Aorta (tissue), 5 donors: ENCODE results near the gene PLEKHA7. TPM values are rescaled to one million over a fixed set of nuclear protein-coding genes. Genes with fewer than 3 reads are reported as not detected.

Experiments used
- ATAC-seq: fragments of 200-7000 bp; cut with Tn5 transposase; one replicate; pipeline ENCODE4 v1.9.1; 2022; ENCODE audit warnings: moderate library complexity; ENCODE audit not compliant: low FRiP score
- DNase-seq, 2 donors: peaks; one replicate each; pipeline ENCODE4 v3.0.0-alpha.2; 2020
- H3K27ac ChIP-seq, 2 donors: one replicate each; pipeline ENCODE4 v1.5.1; 2013; ENCODE audit warnings: low read length in 2 of 2, mild to moderate bottlenecking in 2 of 2, moderate library complexity in 2 of 2, control low read depth in 1 of 2, inconsistent platforms in 1 of 2, low read depth in 1 of 2
- H3K27me3 ChIP-seq, 2 donors: one replicate each; pipeline ENCODE4 v1.6.1; 2013; ENCODE audit warnings: control low read depth in 1 of 2, low read length in 1 of 2, mild to moderate bottlenecking in 1 of 2, moderate library complexity in 1 of 2; ENCODE audit not compliant: insufficient read depth in 2 of 2, control insufficient read depth in 1 of 2
- H3K36me3 ChIP-seq, 2 donors: one replicate each; pipeline ENCODE4 v1.6.1; 2013; ENCODE audit warnings: control low read depth in 1 of 2, low read length in 1 of 2, mild to moderate bottlenecking in 1 of 2; ENCODE audit not compliant: insufficient read depth in 2 of 2, control insufficient read depth in 1 of 2
- H3K4me1 ChIP-seq, 2 donors: one replicate each; pipeline ENCODE4 v1.6.1; 2013; ENCODE audit warnings: low read length in 2 of 2, control low read depth in 1 of 2, mild to moderate bottlenecking in 1 of 2, moderate library complexity in 1 of 2; ENCODE audit not compliant: insufficient read depth in 2 of 2, control insufficient read depth in 1 of 2
- H3K4me3 ChIP-seq, 2 donors: one replicate each; pipeline ENCODE4 v1.5.1; 2013; ENCODE audit warnings: low read length in 2 of 2, control low read depth in 1 of 2, mild to moderate bottlenecking in 1 of 2
- H3K9me3 ChIP-seq: one replicate; pipeline ENCODE4 v1.6.1; 2013; ENCODE audit warnings: mild to moderate bottlenecking, low read length; ENCODE audit not compliant: control insufficient read depth
- WGBS, 2 donors: extraction: QIAGEN DNeasy Blood & Tissue Kit; methylation state at CpG; one replicate each; pipeline ENCODE4 v1.1.7; 2013; 5-methylcytosine and 5-hydroxymethylcytosine counted together
- intact Hi-C, 2 donors: fragments of 100-400 bp; cut with DNase I; formaldehyde crosslinking; loops; one replicate each; pipeline versions ENCODE4 v1.14.2 to v1.15.0; 2022
- polyA plus RNA-seq, 2 donors: library from polyadenylated mRNA; stranded (reverse); fragments of 200-250 nt; gene quantifications; one replicate each; pipeline ENCODE4 v1.2.3, GENCODE V29; 2013
- total RNA-seq, 2 donors: library from RNA; stranded (reverse); fragmentation: NEBNext Ultra II Directional; extraction: Animal tissue kit (Norgen Biotek cat#: 25700); gene quantifications; one replicate each; pipeline ENCODE4 v1.2.1, GENCODE V29; 2021
- donor health status: healthy with polysubstance abuse.
- donor health status: Bipolar disorder and iron deficiency.
- donor health status: DM: no; HTN: no; CAD: no.
- donor health status: DM: no; HTN: no; CAD: no.
- donor health status: DM: yes; HTN: yes; CAD: no.

The PLEKHA7 gene
- total and polyA plus RNA-seq, 4 donors = 5.9 to 17.1 (median 11.9) TPM

DNA sequence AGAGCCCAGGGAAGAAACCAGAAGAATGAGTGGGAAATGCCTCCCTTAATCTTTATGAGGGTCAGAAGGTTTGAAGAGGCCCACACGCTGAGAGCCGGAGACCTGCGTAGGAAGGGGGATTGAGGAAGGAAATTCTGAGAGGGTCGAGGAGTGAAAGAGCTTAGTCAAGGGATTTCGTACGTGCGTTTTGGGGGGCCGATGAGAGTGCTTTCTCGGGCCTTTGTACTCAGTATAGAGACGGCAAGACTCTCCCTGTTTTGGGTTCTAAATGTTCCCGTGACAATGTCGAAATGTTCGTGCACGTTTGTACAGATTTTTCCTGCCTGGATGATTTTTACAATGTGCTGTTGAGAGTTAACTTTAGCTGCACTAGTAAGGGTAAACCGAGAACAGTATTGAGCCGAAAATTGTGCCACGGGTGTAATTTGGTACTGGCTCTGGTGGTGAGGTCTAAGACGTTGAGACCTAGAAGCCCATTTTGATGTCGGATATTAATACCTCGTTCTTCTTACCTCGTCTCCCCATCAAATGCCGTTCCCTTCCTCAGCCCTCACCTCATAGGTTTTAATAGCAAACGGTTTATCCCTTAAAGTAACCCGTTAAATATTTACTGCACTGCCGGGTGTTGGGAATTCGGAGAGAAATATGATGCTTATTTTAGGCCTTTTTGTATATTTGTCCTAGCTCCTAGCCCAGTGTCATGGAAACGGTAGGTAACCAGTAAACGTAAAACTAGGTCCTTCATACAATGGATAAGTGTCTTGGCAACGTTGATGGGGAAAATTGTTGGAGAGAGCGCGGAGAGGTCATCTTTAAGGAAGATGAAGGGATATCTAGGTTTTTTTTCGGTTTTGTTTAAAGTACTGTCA lies 275.0 kb downstream of the PLEKHA7 start:
- Histone ChIP-seq H3K27ac (peak overlapping the region; percentile 37 to 93), H3K4me1 (peaks cover 3 to 8% of the 10 kb centered on the region in 2 donors), H3K9me3 (no peaks in the 10 kb centered on the region), H3K4me3 (peak overlapping the region; percentile 81 to 92), H3K36me3 (no peaks in the 10 kb centered on the region), H3K27me3 (no peaks in the 10 kb centered on the region)
- intact Hi-C loops = no loop called here
- ATAC-seq = no peak
- WGBS, 2 donors = 2 to 3% methylated on average over 32 of the region's 32 CpGs
- DNase-seq = no peak

DNA sequence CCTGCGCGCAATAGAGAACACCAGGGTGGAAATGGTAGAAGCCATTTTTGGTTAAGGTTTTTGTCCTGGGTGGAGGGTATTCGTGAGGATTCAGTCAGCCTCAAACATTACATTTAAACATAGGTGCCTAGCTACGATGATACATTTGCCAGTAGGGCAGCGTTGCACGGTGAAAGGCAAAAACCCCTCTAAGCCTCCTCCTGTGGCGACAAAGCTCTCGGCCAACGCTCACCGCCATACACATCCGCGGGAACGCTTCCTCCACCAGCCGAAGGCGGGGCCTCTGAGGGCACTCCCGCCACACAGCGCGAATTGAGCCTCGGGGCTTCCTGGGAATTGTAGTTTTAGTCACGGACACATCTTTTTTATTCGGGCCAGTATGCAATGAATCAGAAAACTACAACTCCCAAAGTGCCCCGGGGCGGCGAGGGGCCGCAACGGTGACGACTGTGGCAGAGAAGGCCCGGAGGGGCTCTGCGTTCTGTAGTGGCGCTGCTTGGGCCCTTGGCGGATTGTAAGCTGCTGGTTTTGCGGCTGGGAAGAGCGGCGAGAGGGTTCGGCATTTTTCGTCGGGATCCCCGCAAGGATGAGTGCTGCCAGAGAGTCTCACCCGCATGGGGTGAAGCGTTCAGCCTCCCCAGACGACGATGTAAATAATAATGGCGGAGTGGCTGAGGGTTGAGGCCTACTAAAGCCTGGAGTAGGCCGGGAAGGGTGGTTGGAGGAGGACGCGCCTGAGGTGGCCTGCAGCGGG lies 275.8 kb downstream of the PLEKHA7 start, which contains the start of gene C11orf58:
TSS of gene C11orf58 (plus strand) at position 455 of the 754 bp plus-strand sequence. CDS start at position 587, 132 bp downstream.
- intact Hi-C loops = no loop called here
- H3K36me3 ChIP-seq = no peaks in the 10 kb centered on the region
- H3K4me3 ChIP-seq = peak within 1 kb of the TSS; percentile 81 to 92
- 0 to 1% methylated on average over 47 of the region's 47 CpGs for WGBS, 2 donors
- ATAC-seq (peak; percentile 99), DNase-seq (peak; percentile 97)
- H3K4me1 ChIP-seq = peaks cover 3 to 8% of the 10 kb centered on the region in 2 donors
- peak within 1 kb of the TSS; percentile 73 to 93 for H3K27ac ChIP-seq
- H3K27me3 ChIP-seq = no peaks in the 10 kb centered on the region
- H3K9me3 ChIP-seq = no peaks in the 10 kb centered on the region

DNA sequence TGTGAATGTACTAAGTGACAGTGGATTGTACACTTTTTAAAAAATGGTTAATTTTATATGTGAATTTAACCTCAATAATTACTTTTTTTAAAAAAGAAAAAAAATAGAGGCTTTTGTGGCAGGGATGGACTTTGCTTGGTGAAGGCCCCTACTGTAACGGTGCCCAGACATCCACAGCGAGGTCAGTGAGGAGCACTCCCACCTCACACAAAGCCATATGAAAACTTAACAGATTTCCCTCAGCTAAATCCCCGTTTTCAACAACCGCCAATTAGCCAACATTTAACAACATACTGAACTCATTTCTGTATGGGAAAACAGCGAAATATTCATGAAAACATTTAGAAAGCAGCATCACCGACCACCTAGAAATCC lies 276.4 kb downstream of the PLEKHA7 start:
- Histone ChIP-seq H3K9me3 (no peaks in the 10 kb centered on the region), H3K4me1 (peaks cover 3 to 8% of the 10 kb centered on the region in 2 donors), H3K4me3 (peak overlapping the region; percentile 32 to 69), H3K27ac (peak overlapping the region; percentile 54 to 73), H3K36me3 (no peaks in the 10 kb centered on the region), H3K27me3 (no peaks in the 10 kb centered on the region)
- ATAC-seq (peak; percentile 3), DNase-seq (no peak)
- intact Hi-C loops = no loop called here
- 0 to 1% methylated on average over 6 of the region's 6 CpGs for WGBS, 2 donors

Other genes starting within 250 kb of the PLEKHA7 start
- gene RPS13, start 63.3 kb upstream of the PLEKHA7 start, total RNA-seq = 100 to 1,000 TPM; 699 to 761 TPM
- 1,000 to 10,000 TPM; 2,046 to 4,498 TPM for gene RPS13, start 63.3 kb upstream of the PLEKHA7 start, polyA plus RNA-seq
- 100 to 1,000 TPM; 100 to 110 TPM for gene PIK3C2A, start 193.6 kb upstream of the PLEKHA7 start, total RNA-seq
- 10 to 100 TPM; 12.1 to 16.3 TPM for gene PIK3C2A, start 193.6 kb upstream of the PLEKHA7 start, polyA plus RNA-seq